Trophoblast cell (in vitro differentiated cells and primary cell): ENCODE measurements around the gene TUBGCP3.

Experiments
- DNase-seq, 2 donors: peaks; one replicate each; pipeline ENCODE4 v3.0.0-alpha.2; 2016
- H2AFZ ChIP-seq: 2 replicates; pipeline ENCODE4 v1.6.1; 2013; ENCODE audit warnings: low read length, moderate library complexity, mild to moderate bottlenecking; ENCODE audit not compliant: insufficient read depth, poor library complexity
- H2AK5ac ChIP-seq: 2 replicates; pipeline ENCODE4 v1.6.1; 2013; ENCODE audit warnings: mild to moderate bottlenecking, low read length
- H2BK120ac ChIP-seq: 2 replicates; pipeline ENCODE4 v1.6.1; 2013; ENCODE audit warnings: low read length, mild to moderate bottlenecking, moderate library complexity; ENCODE audit not compliant: insufficient read depth, poor library complexity
- H2BK12ac ChIP-seq: 2 replicates; pipeline ENCODE4 v1.6.1; 2013; ENCODE audit warnings: mild to moderate bottlenecking, low read length, moderate library complexity
- H2BK5ac ChIP-seq: 2 replicates; pipeline ENCODE4 v1.6.1; 2013; ENCODE audit warnings: low read length, low read depth, moderate library complexity, mild to moderate bottlenecking; ENCODE audit not compliant: poor library complexity
- H3K14ac ChIP-seq: 2 replicates; pipeline ENCODE4 v1.6.1; 2013; ENCODE audit warnings: mild to moderate bottlenecking, low read length
- H3K18ac ChIP-seq: 2 replicates; pipeline ENCODE4 v1.6.1; 2013; ENCODE audit warnings: mild to moderate bottlenecking, low read length
- H3K23ac ChIP-seq: 2 replicates; pipeline ENCODE4 v1.6.1; 2013; ENCODE audit warnings: low read length
- H3K27ac ChIP-seq: 2 replicates; pipeline ENCODE4 v1.5.1; 2013; ENCODE audit warnings: low read depth, mild to moderate bottlenecking, inconsistent platforms, low read length, moderate library complexity
- H3K27me3 ChIP-seq: 2 replicates; pipeline ENCODE4 v1.6.1; 2013; ENCODE audit warnings: inconsistent platforms, mild to moderate bottlenecking, low read length, moderate library complexity; ENCODE audit not compliant: insufficient read depth
- H3K36me3 ChIP-seq, 2 experiments: 1 replicate in 1 of 2; 2 replicates in 1 of 2; pipeline ENCODE4 v1.6.1; 2013; ENCODE audit warnings: low read length in 2 of 2, mild to moderate bottlenecking in 2 of 2, moderate library complexity in 1 of 2; ENCODE audit not compliant: insufficient read depth in 2 of 2, control insufficient read depth in 1 of 2
- H3K4ac ChIP-seq: 2 replicates; pipeline ENCODE4 v1.6.1; 2013; ENCODE audit warnings: low read depth, mild to moderate bottlenecking, low read length, moderate library complexity
- H3K4me1 ChIP-seq, 2 experiments: 1 replicate in 1 of 2; 2 replicates in 1 of 2; pipeline ENCODE4 v1.6.1; 2013; ENCODE audit warnings: low read length in 2 of 2, mild to moderate bottlenecking in 2 of 2, moderate library complexity in 1 of 2; ENCODE audit not compliant: insufficient read depth in 2 of 2, control insufficient read depth in 1 of 2
- H3K4me2 ChIP-seq: 2 replicates; pipeline ENCODE4 v1.6.1; 2013; ENCODE audit warnings: inconsistent platforms, mild to moderate bottlenecking, low read length, moderate library complexity
- H3K4me3 ChIP-seq: 2 replicates; pipeline ENCODE4 v1.5.1; 2013; ENCODE audit warnings: mild to moderate bottlenecking, low read depth, low read length, inconsistent platforms
- H3K79me1 ChIP-seq: one replicate; pipeline ENCODE4 v1.6.1; 2013; ENCODE audit warnings: low read length
- H3K79me2 ChIP-seq: 2 replicates; pipeline ENCODE4 v1.6.1; 2013; ENCODE audit warnings: low read length, mild to moderate bottlenecking; ENCODE audit not compliant: control insufficient read depth, insufficient read depth, poor library complexity
- H3K9ac ChIP-seq: 2 replicates; pipeline ENCODE4 v1.6.1; 2013; ENCODE audit warnings: mild to moderate bottlenecking, low read length
- H3K9me3 ChIP-seq: 2 replicates; pipeline ENCODE4 v1.6.1; 2013; ENCODE audit warnings: low read depth, mild to moderate bottlenecking, control low read depth, inconsistent platforms, low read length; ENCODE audit not compliant: insufficient read depth
- H4K12ac ChIP-seq: 2 replicates; pipeline ENCODE4 v1.6.1; 2013; ENCODE audit warnings: low read depth, mild to moderate bottlenecking, low read length, moderate library complexity
- H4K8ac ChIP-seq: 2 replicates; pipeline ENCODE4 v1.6.1; 2013; ENCODE audit warnings: low read depth, mild to moderate bottlenecking, low read length, moderate library complexity
- H4K91ac ChIP-seq: one replicate; pipeline ENCODE4 v1.6.1; 2013; ENCODE audit warnings: low read depth, mild to moderate bottlenecking, low read length, moderate library complexity
- WGBS: extraction: QIAGEN DNeasy Blood & Tissue Kit; methylation state at CpG from one replicate; pipeline ENCODE4 v1.1.7; 2013; ENCODE audit warnings: missing lambda C conversion rate; ENCODE audit not compliant: insufficient read length, insufficient coverage; ENCODE audit errors: extremely low coverage; 5-methylcytosine and 5-hydroxymethylcytosine counted together

Gene TUBGCP3

GRCh38 chr13:112601371-112601770 is 13.4 kb upstream of the TUBGCP3 start:
- no peaks in the 10 kb centered on the region for H3K79me1 ChIP-seq
- no peak overlapping the region for H3K4me3 ChIP-seq
- WGBS = no CpG with 5 or more reads among the region's 14 CpGs
- no peak overlapping the region for H3K4ac ChIP-seq
- H3K14ac ChIP-seq = no peak overlapping the region
- H3K18ac ChIP-seq = no peak overlapping the region
- no peak overlapping the region for H2BK5ac ChIP-seq
- H2BK120ac ChIP-seq = no peak overlapping the region
- H2AFZ ChIP-seq = no peak overlapping the region
- no peak overlapping the region for H4K8ac ChIP-seq
- H3K27me3 ChIP-seq = no peaks in the 10 kb centered on the region
- H3K79me2 ChIP-seq = no peaks in the 10 kb centered on the region
- H3K4me2 ChIP-seq = no peak overlapping the region
- H3K9me3 ChIP-seq = no peaks in the 10 kb centered on the region
- H4K12ac ChIP-seq = no peak overlapping the region
- no peak overlapping the region for H3K27ac ChIP-seq
- no peaks in the 10 kb centered on the region for H3K36me3 ChIP-seq
- peaks cover 6% of the 10 kb centered on the region in 2 experiments for H3K4me1 ChIP-seq
- no peak overlapping the region for H2BK12ac ChIP-seq
- H3K9ac ChIP-seq = no peak overlapping the region
- no peak overlapping the region for H4K91ac ChIP-seq
- no peak for DNase-seq
- H2AK5ac ChIP-seq = no peak overlapping the region
- H3K23ac ChIP-seq = no peak overlapping the region

- no peak overlapping the region for H3K4me3 ChIP-seq
- H3K9me3 ChIP-seq = no peaks in the 10 kb centered on the region
- peaks cover under 1% of the 10 kb centered on the region in 2 experiments for H3K4me1 ChIP-seq
- no peak overlapping the region for H3K23ac ChIP-seq
- no peaks in the 10 kb centered on the region for H3K79me1 ChIP-seq
- no peak overlapping the region for H4K91ac ChIP-seq
- H3K27me3 ChIP-seq = no peaks in the 10 kb centered on the region
- H4K8ac ChIP-seq = no peak overlapping the region
- no peak overlapping the region for H2BK5ac ChIP-seq
- no peak overlapping the region for H3K27ac ChIP-seq
- no peak overlapping the region for H3K14ac ChIP-seq
- no peak overlapping the region for H2BK12ac ChIP-seq
- WGBS = no CpG with 5 or more reads among the region's 2 CpGs
- no peaks in the 10 kb centered on the region for H3K36me3 ChIP-seq
- no peak overlapping the region for H4K12ac ChIP-seq
- no peak overlapping the region for H3K18ac ChIP-seq
- no peak overlapping the region for H3K4ac ChIP-seq
- H3K79me2 ChIP-seq = no peaks in the 10 kb centered on the region
- H3K4me2 ChIP-seq = no peak overlapping the region
- H2BK120ac ChIP-seq = no peak overlapping the region
- no peak overlapping the region for H2AFZ ChIP-seq
- no peak overlapping the region for H2AK5ac ChIP-seq
- no peak overlapping the region for H3K9ac ChIP-seq
- DNase-seq = no peak
Measured at GRCh38 chr13:112596235-112596634, 8.3 kb upstream of the TUBGCP3 start.

GRCh38 chr13:112592647-112593046 is 4.7 kb upstream of the TUBGCP3 start:
- H3K36me3 ChIP-seq = no peaks in the 10 kb centered on the region
- no CpG with 5 or more reads among the region's 7 CpGs for WGBS

GRCh38 chr13:112592181-112592580 is 4.2 kb upstream of the TUBGCP3 start:
- Histone ChIP-seq H3K23ac (peak overlapping the region; percentile 58), H3K4ac (no peak overlapping the region), H3K36me3 (no peaks in the 10 kb centered on the region), H2AFZ (no peak overlapping the region), H2AK5ac (no peak overlapping the region), H2BK120ac (no peak overlapping the region), H2BK5ac (no peak overlapping the region), H3K18ac (no peak overlapping the region), H2BK12ac (no peak overlapping the region), H3K27ac (no peak overlapping the region), H3K79me1 (peaks cover 9% of the 10 kb centered on the region), H3K79me2 (peaks cover 4% of the 10 kb centered on the region), H3K14ac (no peak overlapping the region), H3K4me2 (no peak overlapping the region), H3K9ac (no peak overlapping the region), H3K4me3 (no peak overlapping the region), H3K9me3 (no peaks in the 10 kb centered on the region), H3K27me3 (no peaks in the 10 kb centered on the region), H4K91ac (no peak overlapping the region), H4K12ac (no peak overlapping the region), H3K4me1 (peaks cover 0 to 5% of the 10 kb centered on the region in 2 experiments), H4K8ac (no peak overlapping the region)
- WGBS = no CpG with 5 or more reads among the region's 7 CpGs
- no peak for DNase-seq

More at GRCh38 chr13:112592647-112593046, 4.7 kb upstream of the TUBGCP3 start:
- no peak overlapping the region for H2AFZ ChIP-seq
- H3K27ac ChIP-seq = no peak overlapping the region
- no peak overlapping the region for H2BK120ac ChIP-seq
- no peak overlapping the region for H3K4me3 ChIP-seq
- H4K8ac ChIP-seq = no peak overlapping the region
- no peak overlapping the region for H4K12ac ChIP-seq
- peaks cover 5% of the 10 kb centered on the region for H3K79me1 ChIP-seq
- H3K4me2 ChIP-seq = no peak overlapping the region
- H2AK5ac ChIP-seq = no peak overlapping the region
- H3K27me3 ChIP-seq = no peaks in the 10 kb centered on the region
- H3K9ac ChIP-seq = no peak overlapping the region
- H3K23ac ChIP-seq = no peak overlapping the region
- no peak overlapping the region for H2BK12ac ChIP-seq
- DNase-seq = no peak
- H3K79me2 ChIP-seq = peaks cover 2% of the 10 kb centered on the region
- no peak overlapping the region for H3K18ac ChIP-seq
- peaks cover 0 to 5% of the 10 kb centered on the region in 2 experiments for H3K4me1 ChIP-seq
- H3K9me3 ChIP-seq = no peaks in the 10 kb centered on the region
- H3K14ac ChIP-seq = no peak overlapping the region
- no peak overlapping the region for H3K4ac ChIP-seq
- no peak overlapping the region for H2BK5ac ChIP-seq
- H4K91ac ChIP-seq = no peak overlapping the region
